Caco-2 (cell line): Measurements from ENCODE around the gene WWOX. TPM values are rescaled to one million over a fixed set of nuclear protein-coding genes. Genes with fewer than 3 reads are reported as not detected.

Source experiments
- BruUV-seq: library from RNA; stranded (reverse); fragments of 400-500 nt; replicated peaks from 2 replicates; lab custom pipeline; 2021; lab: Mats Ljungman, UMichigan
- CTCF ChIA-PET: fragments of 300-600 bp; sonication (Branson Sonifier 250); formaldehyde crosslinking; loops from one replicate; lab custom pipeline; 2022; ENCODE audit warnings: antibody characterized with exemption; lab: Charles Lee
- POLR2A ChIA-PET: fragments of 300-600 bp; sonication (Branson Sonifier 250); formaldehyde crosslinking; loops from one replicate; lab custom pipeline; 2022; ENCODE audit warnings: antibody characterized with exemption; lab: Charles Lee
- DNase-seq, 2 experiments: peaks; one replicate each; pipeline versions ENCODE4 v3.0.0 to v3.0.0-alpha.2; 2020 to 2022
- H3K27me3 ChIP-seq: replicated peaks from 2 replicates; pipeline ENCODE4 v1.6.0; 2011; ENCODE audit warnings: low read length; ENCODE audit not compliant: control insufficient read depth, insufficient read depth
- H3K36me3 ChIP-seq: 2 replicates; pipeline ENCODE4 v1.5.1; 2011; ENCODE audit warnings: low read length; ENCODE audit not compliant: control insufficient read depth, insufficient read depth
- H3K4me1 ChIP-seq: fragments of 250-450 bp; sonication (Bioruptor Pico); 2 replicates; pipeline ENCODE4 v1.5.1; 2020; ENCODE audit warnings: mild to moderate bottlenecking
- H3K4me3 ChIP-seq: 2 replicates; pipeline ENCODE4 v1.5.1; 2011; ENCODE audit warnings: low read depth, mild to moderate bottlenecking, control low read depth, low read length
- H3K9me3 ChIP-seq: fragments of 250-450 bp; sonication (Bioruptor Pico); 2 replicates; pipeline ENCODE4 v1.5.1; 2020; ENCODE audit warnings: mild to moderate bottlenecking, moderate library complexity
- H3K27ac Mint-ChIP-seq: one replicate; pipeline ENCODE4 v1.8.0; 2022; ENCODE audit warnings: mixed read lengths; ENCODE audit not compliant: unreplicated experiment
- H3K27me3 Mint-ChIP-seq: one replicate; pipeline ENCODE4 v1.8.0; 2022; ENCODE audit warnings: mixed read lengths; ENCODE audit not compliant: insufficient read depth, unreplicated experiment
- H3K36me3 Mint-ChIP-seq: one replicate; pipeline ENCODE4 v1.8.0; 2022; ENCODE audit warnings: mild to moderate bottlenecking, mixed read lengths; ENCODE audit not compliant: insufficient read depth, unreplicated experiment
- H3K4me1 Mint-ChIP-seq: one replicate; pipeline ENCODE4 v1.8.0; 2022; ENCODE audit warnings: low read depth, mixed read lengths; ENCODE audit not compliant: unreplicated experiment
- H3K4me3 Mint-ChIP-seq: one replicate; pipeline ENCODE4 v1.8.0; 2022; ENCODE audit warnings: mild to moderate bottlenecking, moderate library complexity, mixed read lengths; ENCODE audit not compliant: unreplicated experiment
- H3K9me3 Mint-ChIP-seq: one replicate; pipeline ENCODE4 v1.8.0; 2022; ENCODE audit warnings: mixed read lengths; ENCODE audit not compliant: unreplicated experiment
- intact Hi-C: fragments of 100-400 bp; cut with micrococcal nuclease; formaldehyde crosslinking; loops from one replicate; pipeline ENCODE4 v1.10.0; 2022; ENCODE audit not compliant: unreplicated experiment
- total RNA-seq: library from RNA; stranded (reverse); gene quantifications from 2 replicates; pipeline ENCODE4 v1.2.3, GENCODE V29; 2022
- TF ChIP-seq, protein P1 (sequence below), 2 experiments: fragments of 200-600 bp in 1 of 2; IDR thresholded peaks; 1 replicate in 1 of 2; 2 replicates in 1 of 2; pipeline versions ENCODE4 v1.5.1 to v1.8.0; 2011 to 2022; ENCODE audit warnings: antibody characterized with exemption in 1 of 2, control low read depth in 1 of 2, inconsistent platforms in 1 of 2, low read depth in 1 of 2, low read length in 1 of 2, mild to moderate bottlenecking in 1 of 2, moderate library complexity in 1 of 2; ENCODE audit not compliant: insufficient read depth in 1 of 2, severe bottlenecking in 1 of 2, unreplicated experiment in 1 of 2

Gene WWOX
- total RNA-seq, 1 experiment from 2014 or later, result 45.0 TPM

GRCh38 chr16:79204486-79204885 lies 1105.0 kb downstream of the WWOX start:
- no peak overlapping the region for H3K4me3 Mint-ChIP-seq
- CTCF ChIA-PET, result no interaction called here
- H3K36me3 ChIP-seq, result no peaks in the 10 kb centered on the region
- no peaks in the 10 kb centered on the region for H3K4me1 Mint-ChIP-seq
- H3K27me3 ChIP-seq, result no peaks in the 10 kb centered on the region
- H3K27ac Mint-ChIP-seq, result no peak overlapping the region
- H3K9me3 Mint-ChIP-seq, result no peaks in the 10 kb centered on the region
- DNase-seq, result no peak
- H3K4me1 ChIP-seq, result no peaks in the 10 kb centered on the region
- POLR2A ChIA-PET, result no interaction called here
- intact Hi-C loops, result no loop called here
- BruUV-seq, result no TSS peak
- H3K36me3 Mint-ChIP-seq, result no peaks in the 10 kb centered on the region
- H3K27me3 Mint-ChIP-seq, result peaks cover 2% of the 10 kb centered on the region
- no peaks in the 10 kb centered on the region for H3K9me3 ChIP-seq
- H3K4me3 ChIP-seq, result no peak overlapping the region
- TF ChIP-seq, protein P1, sequence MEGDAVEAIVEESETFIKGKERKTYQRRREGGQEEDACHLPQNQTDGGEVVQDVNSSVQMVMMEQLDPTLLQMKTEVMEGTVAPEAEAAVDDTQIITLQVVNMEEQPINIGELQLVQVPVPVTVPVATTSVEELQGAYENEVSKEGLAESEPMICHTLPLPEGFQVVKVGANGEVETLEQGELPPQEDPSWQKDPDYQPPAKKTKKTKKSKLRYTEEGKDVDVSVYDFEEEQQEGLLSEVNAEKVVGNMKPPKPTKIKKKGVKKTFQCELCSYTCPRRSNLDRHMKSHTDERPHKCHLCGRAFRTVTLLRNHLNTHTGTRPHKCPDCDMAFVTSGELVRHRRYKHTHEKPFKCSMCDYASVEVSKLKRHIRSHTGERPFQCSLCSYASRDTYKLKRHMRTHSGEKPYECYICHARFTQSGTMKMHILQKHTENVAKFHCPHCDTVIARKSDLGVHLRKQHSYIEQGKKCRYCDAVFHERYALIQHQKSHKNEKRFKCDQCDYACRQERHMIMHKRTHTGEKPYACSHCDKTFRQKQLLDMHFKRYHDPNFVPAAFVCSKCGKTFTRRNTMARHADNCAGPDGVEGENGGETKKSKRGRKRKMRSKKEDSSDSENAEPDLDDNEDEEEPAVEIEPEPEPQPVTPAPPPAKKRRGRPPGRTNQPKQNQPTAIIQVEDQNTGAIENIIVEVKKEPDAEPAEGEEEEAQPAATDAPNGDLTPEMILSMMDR (IDR thresholded peaks at IDR 0.05; ENCODE audit: insufficient read depth in 1 of 2, low read depth in 1 of 2, low read length in 1 of 2, severe bottlenecking in 1 of 2, unreplicated experiment in 1 of 2), result no peak

- H3K27me3 ChIP-seq, result no peaks in the 10 kb centered on the region
- Mint-ChIP-seq H3K27me3 (no peaks in the 10 kb centered on the region), H3K4me3 (no peak overlapping the region), H3K27ac (no peak overlapping the region), H3K4me1 (no peaks in the 10 kb centered on the region), H3K9me3 (no peaks in the 10 kb centered on the region), H3K36me3 (no peaks in the 10 kb centered on the region)
- POLR2A ChIA-PET, result no interaction called here
- TF ChIP-seq, protein P1 (IDR thresholded peaks at IDR 0.05; ENCODE audit: insufficient read depth in 1 of 2, low read depth in 1 of 2, low read length in 1 of 2, severe bottlenecking in 1 of 2, unreplicated experiment in 1 of 2), result no peak
- DNase-seq, result no peak
- no peaks in the 10 kb centered on the region for H3K9me3 ChIP-seq
- no TSS peak for BruUV-seq
- H3K4me3 ChIP-seq, result no peak overlapping the region
- no peaks in the 10 kb centered on the region for H3K36me3 ChIP-seq
- CTCF ChIA-PET, result no interaction called here
- intact Hi-C loops, result no loop called here
- H3K4me1 ChIP-seq, result no peaks in the 10 kb centered on the region
These were observed 1107.4 kb downstream of the WWOX start for GRCh38 chr16:79206889-79207288.

GRCh38 chr16:79209308-79209707 lies 1109.9 kb downstream of the WWOX start:
- no peak overlapping the region for H3K27ac Mint-ChIP-seq
- no peak for DNase-seq
- H3K4me1 ChIP-seq, result peaks cover 10% of the 10 kb centered on the region; the same call in 1 of the 2 replicates
- H3K4me1 Mint-ChIP-seq, result peaks cover 13% of the 10 kb centered on the region
- TF ChIP-seq, protein P1 (IDR thresholded peaks at IDR 0.05; ENCODE audit: insufficient read depth in 1 of 2, low read depth in 1 of 2, low read length in 1 of 2, severe bottlenecking in 1 of 2, unreplicated experiment in 1 of 2), result no peak
- H3K9me3 ChIP-seq, result no peaks in the 10 kb centered on the region
- ChIA-PET POLR2A (no interaction called here), CTCF (no interaction called here)
- no peaks in the 10 kb centered on the region for H3K27me3 Mint-ChIP-seq
- peaks cover 11% of the 10 kb centered on the region for H3K9me3 Mint-ChIP-seq
- H3K4me3 Mint-ChIP-seq, result no peak overlapping the region
- intact Hi-C loops, result no loop called here
- H3K4me3 ChIP-seq, result no peak overlapping the region
- H3K27me3 ChIP-seq, result no peaks in the 10 kb centered on the region
- no peaks in the 10 kb centered on the region for H3K36me3 ChIP-seq
- no peaks in the 10 kb centered on the region for H3K36me3 Mint-ChIP-seq
- BruUV-seq, result no TSS peak
